ENCODE measurements around the gene CTSW.

- no peak for TF ChIP-seq CTCF (IDR thresholded peaks at IDR 0.05; ENCODE audit: low read length)
- no peak for TF ChIP-seq EZH2 (IDR thresholded peaks at IDR 0.05; ENCODE audit: borderline replicate concordance, low read length)
Measured at GRCh38 chr11:65873318-65874156, 6.1 kb upstream of the CTSW start.

Data from OCI-LY1 (cell line).